CD4-positive, alpha-beta T cell treated with Interleukin-2 at 100 ng/mL for 4 hours (primary cell): ENCODE results near the gene TAC4.

Source experiments
- DNase-seq: peaks from one replicate; pipeline ENCODE4 v3.0.0-alpha.2; 2020; ENCODE audit warnings: low spot score

TAC4 gene

GRCh38 chr17:49872754-49873377 is 25.0 kb upstream of the TAC4 start:
- no peak for DNase-seq

DNA sequence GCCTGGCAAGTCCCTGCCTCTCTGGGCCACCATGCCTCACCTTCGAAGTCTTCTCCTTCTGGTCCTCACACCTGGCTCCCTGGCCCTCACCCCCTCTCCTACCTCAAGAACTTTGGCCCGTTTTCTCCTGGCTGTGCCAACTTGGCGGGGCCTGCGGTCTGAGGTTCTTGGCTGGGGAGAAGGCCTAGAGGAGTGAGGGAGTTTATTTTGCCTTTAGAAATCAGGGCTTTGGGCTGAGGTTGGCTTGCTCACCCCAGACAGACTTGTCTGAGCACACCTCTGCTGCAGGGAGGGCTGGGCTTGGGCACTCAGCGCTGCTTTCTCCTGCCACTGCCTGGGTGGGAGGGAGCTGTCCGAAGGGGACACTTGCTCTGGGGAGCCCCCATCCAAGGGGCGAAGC is 23.3 kb upstream of the TAC4 start:
- DNase-seq: no peak

- no peak for DNase-seq
These were observed 22.4 kb upstream of the TAC4 start for GRCh38 chr17:49870298-49870697.

- no peak for DNase-seq
These were observed 21.1 kb upstream of the TAC4 start for GRCh38 chr17:49869038-49869374.

- DNase-seq: no peak
These were observed 19.1 kb upstream of the TAC4 start for GRCh38 chr17:49866882-49867413.

GRCh38 chr17:49866019-49866380 is 18.1 kb upstream of the TAC4 start:
- DNase-seq: no peak

- DNase-seq: no peak
These were observed 15.0 kb upstream of the TAC4 start for GRCh38 chr17:49862781-49863331.

- DNase-seq: peak; percentile 56
These were observed 13.4 kb upstream of the TAC4 start for GRCh38 chr17:49861150-49861884.

- DNase-seq: no peak
These were observed 12.4 kb upstream of the TAC4 start for GRCh38 chr17:49859991-49860953.

- no peak for DNase-seq
These were observed 10.9 kb upstream of the TAC4 start for GRCh38 chr17:49858796-49859195.

DNA sequence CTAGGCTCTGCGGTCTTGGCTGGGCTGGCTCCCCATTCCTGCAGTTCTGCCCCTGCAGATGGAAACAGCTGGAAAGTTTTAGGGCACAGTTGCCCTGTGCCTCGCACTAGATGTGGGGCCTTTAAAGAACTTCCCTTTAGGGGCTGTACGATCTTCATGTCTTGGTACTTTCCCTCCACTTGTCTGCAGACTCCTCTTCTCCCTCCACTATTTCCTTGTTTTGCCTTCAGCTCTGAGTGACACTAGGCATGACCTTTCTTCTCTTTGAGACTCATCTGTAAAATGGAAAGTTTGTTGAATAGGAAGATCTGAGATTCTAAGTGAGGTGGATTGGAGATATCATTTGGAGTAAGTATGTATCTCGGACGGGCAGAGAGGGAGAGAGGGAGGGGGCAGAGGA is 6.3 kb upstream of the TAC4 start:
- no peak for DNase-seq

GRCh38 chr17:49853470-49854015 is 5.7 kb upstream of the TAC4 start:
- DNase-seq: no peak

DNA sequence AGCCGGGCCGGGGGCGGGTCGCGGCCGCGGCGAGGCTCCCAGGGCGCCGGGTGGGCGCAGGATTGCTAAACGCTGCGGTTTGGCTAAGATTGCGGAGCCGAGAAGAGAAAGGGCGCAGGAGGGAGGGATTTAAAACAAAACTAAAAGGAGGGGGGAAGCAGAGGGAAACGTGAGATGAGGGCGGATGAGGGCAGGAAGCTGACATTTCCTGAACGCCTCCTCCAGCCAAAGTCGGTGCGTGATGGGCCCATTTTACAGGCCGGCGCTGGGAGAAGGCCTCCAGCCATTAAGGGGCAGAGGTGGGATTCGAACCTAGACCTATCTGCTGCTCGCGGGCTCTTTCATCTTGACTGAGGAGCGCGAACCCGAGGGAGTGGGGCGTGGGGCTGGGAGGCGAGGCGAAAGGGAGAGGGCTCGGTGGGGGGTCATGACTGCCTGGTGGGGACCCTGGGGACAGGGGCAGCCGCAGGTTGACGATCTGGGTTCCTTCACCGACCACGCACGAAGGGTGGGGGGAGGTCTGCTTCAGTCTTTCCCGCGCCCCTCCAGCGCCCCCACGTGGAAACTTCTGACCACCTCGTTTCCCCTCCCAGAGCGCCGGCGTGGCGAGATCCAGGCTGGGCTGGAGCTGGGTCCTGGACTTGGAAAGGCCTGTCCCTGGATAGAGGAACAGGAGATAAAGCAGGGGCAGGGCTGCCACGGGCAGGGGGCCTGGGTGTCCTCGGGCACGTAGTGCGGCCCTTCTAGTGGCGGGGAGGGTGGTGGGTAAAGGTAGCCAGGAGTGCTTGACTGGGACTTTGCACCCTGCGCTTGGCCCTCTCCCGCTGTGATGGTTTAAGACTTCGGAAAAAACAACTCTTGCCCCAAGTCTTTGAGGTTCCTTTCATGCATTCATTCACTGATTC is 3.8 kb upstream of the TAC4 start:
- peak; percentile 66 for DNase-seq

GRCh38 chr17:49850772-49851386 is 3.0 kb upstream of the TAC4 start:
- DNase-seq: no peak

- DNase-seq: no peak
These were observed 2.3 kb upstream of the TAC4 start for GRCh38 chr17:49850218-49850610.

DNA sequence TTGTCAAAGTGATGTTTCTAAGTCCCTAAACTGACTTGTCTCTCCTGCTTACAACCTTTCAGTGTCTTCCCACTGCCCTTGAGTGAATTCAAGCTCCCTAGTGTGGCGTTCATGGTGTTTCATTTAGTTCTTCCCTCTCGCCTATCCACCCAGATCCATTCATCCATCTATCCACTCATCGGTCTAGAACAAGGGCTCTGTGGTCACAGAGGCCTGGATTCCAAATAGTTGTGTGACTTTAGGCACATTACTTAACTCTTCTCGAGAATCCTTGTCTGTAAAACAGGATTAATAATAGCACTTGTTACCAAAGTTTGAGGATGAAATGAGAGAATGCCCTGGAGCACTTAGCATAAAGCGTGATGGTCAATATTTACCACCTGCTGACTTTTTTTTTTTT is 870 bp upstream of the TAC4 start:
- DNase-seq: no peak

GRCh38 chr17:49846938-49847712 is 744 bp downstream of the TAC4 start:
- no peak for DNase-seq

- no peak for DNase-seq
These were observed 2.5 kb downstream of the TAC4 start for GRCh38 chr17:49845321-49845720.

GRCh38 chr17:49843774-49844350 is 4.0 kb downstream of the TAC4 start:
- DNase-seq: peak; percentile 31
